Epithelial cell of prostate (primary cell): ENCODE data around the gene ST14.

Experiments
- DNase-seq: peaks from one replicate; pipeline ENCODE4 v3.0.0-alpha.2; 2011; ENCODE audit warnings: low read depth, low spot score
- H3K27ac ChIP-seq: fragments of 450-650 bp; 2 replicates; pipeline ENCODE4 v1.5.1; 2017; ENCODE audit warnings: mild to moderate bottlenecking

ST14 gene

GRCh38 chr11:130131961-130132850 lies 27.4 kb upstream of the ST14 start:
- no peak overlapping the region for H3K27ac ChIP-seq
- DNase-seq = no peak

- H3K27ac ChIP-seq = no peak overlapping the region
- DNase-seq = no peak
Measured at GRCh38 chr11:130133716-130134115, 25.9 kb upstream of the ST14 start.

GRCh38 chr11:130136107-130136506 lies 23.5 kb upstream of the ST14 start:
- no peak overlapping the region for H3K27ac ChIP-seq
- DNase-seq = no peak

GRCh38 chr11:130137999-130138398 lies 21.6 kb upstream of the ST14 start:
- DNase-seq = no peak
- no peak overlapping the region for H3K27ac ChIP-seq

- no peak overlapping the region for H3K27ac ChIP-seq
- no peak for DNase-seq
Measured at GRCh38 chr11:130139401-130139800, 20.2 kb upstream of the ST14 start.

GRCh38 chr11:130141561-130142341 lies 17.8 kb upstream of the ST14 start:
- no peak for DNase-seq

GRCh38 chr11:130144141-130144540 lies 15.4 kb upstream of the ST14 start:
- DNase-seq = no peak
- H3K27ac ChIP-seq = no peak overlapping the region

More at GRCh38 chr11:130141561-130142341, 17.8 kb upstream of the ST14 start:
- H3K27ac ChIP-seq = no peak overlapping the region

- DNase-seq = no peak
- peak overlapping the region; percentile 79 for H3K27ac ChIP-seq
Measured at GRCh38 chr11:130144861-130145281, 14.7 kb upstream of the ST14 start.

GRCh38 chr11:130145311-130145812 lies 14.2 kb upstream of the ST14 start:
- H3K27ac ChIP-seq = peak overlapping the region; percentile 79
- DNase-seq = no peak

GRCh38 chr11:130145975-130146776 lies 13.4 kb upstream of the ST14 start:
- peak; percentile 94 for DNase-seq
- H3K27ac ChIP-seq = peak overlapping the region; percentile 79

GRCh38 chr11:130146796-130147195 lies 12.8 kb upstream of the ST14 start:
- no peak for DNase-seq
- H3K27ac ChIP-seq = peak overlapping the region; percentile 79

GRCh38 chr11:130148796-130149326 lies 10.7 kb upstream of the ST14 start:
- H3K27ac ChIP-seq = no peak overlapping the region
- no peak for DNase-seq

- DNase-seq = no peak
- H3K27ac ChIP-seq = no peak overlapping the region
Measured at GRCh38 chr11:130150790-130151189, 8.8 kb upstream of the ST14 start.

GRCh38 chr11:130151196-130151595 lies 8.4 kb upstream of the ST14 start:
- no peak for DNase-seq
- no peak overlapping the region for H3K27ac ChIP-seq

- DNase-seq = no peak
- H3K27ac ChIP-seq = peak overlapping the region; percentile 34
Measured at GRCh38 chr11:130156108-130157022, 3.2 kb upstream of the ST14 start.

GRCh38 chr11:130157101-130157500 lies 2.5 kb upstream of the ST14 start:
- DNase-seq = no peak
- H3K27ac ChIP-seq = no peak overlapping the region

- no peak for DNase-seq
- H3K27ac ChIP-seq = no peak overlapping the region
Measured at GRCh38 chr11:130157840-130158239, 1.7 kb upstream of the ST14 start.

- no peak overlapping the region for H3K27ac ChIP-seq
- no peak for DNase-seq
Measured at GRCh38 chr11:130159139-130159538, 443 bp upstream of the ST14 start.
